Spleen (tissue), 11 donors: ENCODE measurements around the gene WDR91. TPM values are rescaled to one million over a fixed set of nuclear protein-coding genes. Genes with fewer than 3 reads are reported as not detected.
A peak's percentile ranks its signal among the peaks of the same experiment; 100 is the strongest.

Source experiments
- DNase-seq: peaks from one replicate; pipeline ENCODE4 v3.0.0-alpha.2; 2020
- H3K27ac ChIP-seq, 8 donors: fragments of 200-600 bp; sonication (generic) in 7 of 8; 1 replicate in 4 of 8; 2 replicates in 4 of 8; pipeline versions ENCODE4 v1.5.0 to v1.8.0; 2016 to 2021; ENCODE audit warnings: inconsistent platforms in 4 of 8, mild to moderate bottlenecking in 4 of 8, moderate library complexity in 1 of 8
- H3K27me3 ChIP-seq, 7 donors: fragments of 200-600 bp; sonication (generic) in 6 of 7; replicated peaks in 1 of 7; 1 replicate in 4 of 7; 2 replicates in 3 of 7; pipeline versions ENCODE4 v1.5.0 to v1.8.0; 2016 to 2021; ENCODE audit warnings: inconsistent platforms in 3 of 7, mild to moderate bottlenecking in 1 of 7
- H3K36me3 ChIP-seq, 6 donors: fragments of 200-600 bp; sonication (generic) in 5 of 6; 1 replicate in 4 of 6; 2 replicates in 2 of 6; pipeline versions ENCODE4 v1.5.0 to v1.8.0; 2016 to 2021; ENCODE audit warnings: inconsistent platforms in 2 of 6
- H3K4me1 ChIP-seq, 6 donors: fragments of 200-600 bp; sonication (generic) in 5 of 6; 1 replicate in 3 of 6; 2 replicates in 3 of 6; pipeline versions ENCODE4 v1.5.0 to v1.8.0; 2016 to 2021; ENCODE audit warnings: inconsistent platforms in 3 of 6
- H3K4me3 ChIP-seq, 8 donors: fragments of 200-600 bp; sonication (generic) in 7 of 8; 1 replicate in 4 of 8; 2 replicates in 4 of 8; pipeline versions ENCODE4 v1.5.0 to v1.8.0; 2016 to 2021; ENCODE audit warnings: inconsistent platforms in 4 of 8, mild to moderate bottlenecking in 4 of 8, moderate library complexity in 2 of 8
- H3K9me3 ChIP-seq, 8 donors: fragments of 200-600 bp; sonication (generic) in 7 of 8; 1 replicate in 4 of 8; 2 replicates in 4 of 8; pipeline versions ENCODE4 v1.5.0 to v1.8.0; 2016 to 2021; ENCODE audit warnings: inconsistent platforms in 4 of 8
- CTCF ChIP-seq, 11 experiments: fragments of 200-600 bp in 7 of 11; fragments of 450-650 bp in 4 of 11; sonication (generic) in 4 of 11; IDR thresholded peaks in 8 of 11; conservative IDR thresholded peaks in 3 of 11; 1 replicate in 7 of 11; 2 replicates in 4 of 11; pipeline versions ENCODE4 v1.4.0 to v1.8.0; 2016 to 2021; ENCODE audit warnings: antibody characterized with exemption in 11 of 11, inconsistent platforms in 4 of 11, mild to moderate bottlenecking in 1 of 11
- POLR2A ChIP-seq, 3 donors: fragments of 450-650 bp; IDR thresholded peaks; one replicate each; pipeline ENCODE4 v1.5.1; 2017; ENCODE audit warnings: antibody characterized with exemption in 3 of 3, mild to moderate bottlenecking in 1 of 3
- POLR2AphosphoS5 ChIP-seq, 3 donors: sonication (generic); formaldehyde crosslinking; IDR thresholded peaks; one replicate each; pipeline ENCODE4 v1.5.1; 2017; ENCODE audit warnings: antibody characterized with exemption in 3 of 3
- WGBS, 5 donors: extraction: QIAGEN DNeasy Blood & Tissue Kit in 3 of 5; methylation state at CpG; one replicate each; pipeline versions ENCODE4 v1.1.5 to v1.1.7; 2013 to 2018; 5-methylcytosine and 5-hydroxymethylcytosine counted together
- intact Hi-C: fragments of 100-400 bp; cut with DNase I; formaldehyde crosslinking; loops from one replicate; pipeline ENCODE4 v1.15.0; 2023; ENCODE audit warnings: low total_unique reads
- polyA plus RNA-seq, 3 donors: library from polyadenylated mRNA; stranded (reverse); fragments of 200-250 nt; gene quantifications; one replicate each; pipeline ENCODE4 v1.2.1, GENCODE V29; 2013
- total RNA-seq, 7 donors: library from RNA; depleted of rRNA in 3 of 7; stranded (reverse); fragments of >200 nt in 3 of 7; fragmentation: NEBNext Ultra II Directional in 4 of 7; extraction: Animal tissue kit (Norgen Biotek cat#: 25700) in 4 of 7; gene quantifications; one replicate each; pipeline versions ENCODE4 v1.1.0 to v1.2.1, GENCODE V29; 2016 to 2021
- donor health status: healthy with polysubstance abuse.
- donor health status: DM: no; HTN: no; CAD: no; lungs with moderate emphysema.
- donor health status: DM: no; HTN: no; CAD: no.
- donor health status: Bipolar disorder and iron deficiency.
- donor health status: healthy.
- donor health status: DM: no; HTN: no; CAD: no.
- donor health status: DM: yes; HTN: yes; CAD: no.

Gene WDR91
- total and polyA plus RNA-seq, 10 donors: 6.9 to 31.3 (median 21.0) TPM

GRCh38 chr7:135184254-135184841 lies 27.0 kb downstream of the WDR91 start:
- WGBS, 5 donors: 94 to 99% (median 96%) methylated on average over 3 to 5 of the region's 5 CpGs
- Histone ChIP-seq H3K27ac (no peak overlapping the region), H3K36me3 (peaks cover 0 to 100% (median 78%) of the 10 kb centered on the region in 6 donors), H3K9me3 (peaks cover 10 to 55% (median 44%) of the 10 kb centered on the region in 8 donors), H3K4me1 (no peaks in the 10 kb centered on the region), H3K4me3 (no peak overlapping the region), H3K27me3 (no peaks in the 10 kb centered on the region)
- peak; percentile 53 for DNase-seq
- TF ChIP-seq POLR2AphosphoS5 (IDR thresholded peaks at IDR 0.05): peak in 1 of 3 donors; percentile 12
- TF ChIP-seq POLR2A (IDR thresholded peaks at IDR 0.05): no peak
- no peak for TF ChIP-seq CTCF (IDR thresholded peaks at IDR 0.05 in 8 of 11, conservative IDR thresholded peaks at IDR 0.05 in 3 of 11)
- intact Hi-C loops: no loop called here

GRCh38 chr7:135183478-135183877 lies 27.8 kb downstream of the WDR91 start:
- Histone ChIP-seq H3K27me3 (no peaks in the 10 kb centered on the region), H3K4me1 (no peaks in the 10 kb centered on the region), H3K9me3 (peaks cover 10 to 62% (median 47%) of the 10 kb centered on the region in 8 donors), H3K27ac (no peak overlapping the region), H3K36me3 (peaks cover 0 to 92% (median 70%) of the 10 kb centered on the region in 6 donors), H3K4me3 (no peak overlapping the region)
- DNase-seq: peak; percentile 15
- TF ChIP-seq POLR2AphosphoS5 (IDR thresholded peaks at IDR 0.05) (no peak), CTCF (IDR thresholded peaks at IDR 0.05 in 8 of 11, conservative IDR thresholded peaks at IDR 0.05 in 3 of 11) (no peak), POLR2A (IDR thresholded peaks at IDR 0.05) (no peak)
- WGBS, 5 donors: 93 to 98% (median 96%) methylated on average over 7 of the region's 7 CpGs
- intact Hi-C loops: no loop called here

GRCh38 chr7:135181929-135182678 lies 29.2 kb downstream of the WDR91 start:
- no peak overlapping the region for H3K27ac ChIP-seq
- intact Hi-C loops: no loop called here
- no peaks in the 10 kb centered on the region for H3K4me1 ChIP-seq
- WGBS, 5 donors: 96 to 99% (median 97%) methylated on average over 31 of the region's 31 CpGs
- peak; percentile 66 for DNase-seq
- no peaks in the 10 kb centered on the region for H3K27me3 ChIP-seq
- peaks cover 10 to 66% (median 47%) of the 10 kb centered on the region in 8 donors for H3K9me3 ChIP-seq
- TF ChIP-seq CTCF (IDR thresholded peaks at IDR 0.05 in 8 of 11, conservative IDR thresholded peaks at IDR 0.05 in 3 of 11) (no peak), POLR2AphosphoS5 (IDR thresholded peaks at IDR 0.05) (peak in 1 of 3 donors; percentile 64)
- H3K36me3 ChIP-seq: peaks cover 0 to 79% (median 58%) of the 10 kb centered on the region in 6 donors
- H3K4me3 ChIP-seq: no peak overlapping the region

GRCh38 chr7:135181261-135181928 lies 29.9 kb downstream of the WDR91 start:
- H3K27me3 ChIP-seq: no peaks in the 10 kb centered on the region
- peaks cover 10 to 66% (median 47%) of the 10 kb centered on the region in 8 donors for H3K9me3 ChIP-seq
- H3K4me1 ChIP-seq: no peaks in the 10 kb centered on the region
- 89 to 92% (median 91%) methylated on average over 3 of the region's 3 CpGs for WGBS, 5 donors
- no peak for TF ChIP-seq CTCF (IDR thresholded peaks at IDR 0.05 in 8 of 11, conservative IDR thresholded peaks at IDR 0.05 in 3 of 11)
- no peak for TF ChIP-seq POLR2AphosphoS5 (IDR thresholded peaks at IDR 0.05)
- no peak for TF ChIP-seq POLR2A (IDR thresholded peaks at IDR 0.05)
- no peak overlapping the region for H3K4me3 ChIP-seq
- H3K36me3 ChIP-seq: peaks cover 0 to 72% (median 51%) of the 10 kb centered on the region in 6 donors
- no peak for DNase-seq
- H3K27ac ChIP-seq: no peak overlapping the region
- intact Hi-C loops: no loop called here
